GM13977 (cell line): ENCODE data around the gene MAPKAPK3.

Source experiments
- DNase-seq: peaks from one replicate; pipeline ENCODE4 v3.0.0; 2012; ENCODE audit warnings: low spot score
- in situ Hi-C: fragments of 300-500 bp; cut with MboI; formaldehyde crosslinking; loops from one replicate; pipeline ENCODE4 v1.12.0; 2022; ENCODE audit warnings: low sequenced_read_pairs, low pct_unique_long_range_greater_than_20kb, mixed read lengths, inconsistent platforms; ENCODE audit not compliant: unreplicated experiment
- TF ChIP-seq, protein P1 (sequence below): IDR thresholded peaks from 2 replicates; pipeline ENCODE4 v1.5.1; 2012; ENCODE audit warnings: mild to moderate bottlenecking, control low read depth; ENCODE audit not compliant: insufficient read depth; ENCODE audit errors: extremely low read depth, missing control alignments

MAPKAPK3 gene

DNA sequence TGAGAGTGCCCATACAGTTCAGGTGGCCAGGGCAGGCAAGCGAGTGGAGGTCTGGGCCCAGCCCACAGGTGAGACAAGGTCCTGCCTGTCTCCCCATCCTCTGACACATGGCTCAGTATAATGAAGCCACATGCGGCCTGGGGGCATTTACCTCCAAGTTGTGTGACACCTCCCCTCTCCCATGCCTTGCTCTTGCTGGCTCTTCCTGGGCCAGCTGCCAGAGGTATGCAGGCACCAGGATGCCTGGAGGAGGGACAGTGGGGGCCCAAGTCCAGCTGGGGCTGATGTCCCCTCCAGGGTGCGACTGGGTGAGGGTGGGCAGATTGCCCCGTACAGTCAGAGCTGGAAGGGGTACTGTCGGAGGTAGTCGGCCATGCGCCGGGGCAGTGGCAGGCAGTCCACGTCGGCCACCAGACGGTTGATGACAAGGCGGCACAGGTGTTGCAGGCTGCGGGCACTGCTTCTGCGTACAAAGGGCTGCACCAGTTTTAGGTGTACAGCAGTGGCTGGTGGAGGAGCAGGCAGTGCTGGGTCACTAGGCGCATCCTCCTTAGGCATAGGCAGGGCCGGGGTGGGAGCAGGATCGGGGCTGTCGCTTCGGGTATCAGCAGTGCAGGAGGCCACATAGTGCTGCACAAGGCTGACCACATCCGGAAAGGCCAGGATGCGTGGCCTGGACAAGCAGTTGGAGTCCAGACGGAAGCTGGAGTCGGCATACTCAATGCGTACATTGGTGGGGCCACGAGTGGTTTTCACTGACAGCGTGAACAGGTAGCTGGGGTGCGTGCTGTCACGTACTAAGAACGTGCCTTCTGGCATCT is 9.5 kb upstream of the MAPKAPK3 start:
- in situ Hi-C loops = loop anchor here (25.0 kb wide), 1 partner anchor 1080 kb away; no protein-coding TSS in a partner anchor
- TF ChIP-seq, protein P1, sequence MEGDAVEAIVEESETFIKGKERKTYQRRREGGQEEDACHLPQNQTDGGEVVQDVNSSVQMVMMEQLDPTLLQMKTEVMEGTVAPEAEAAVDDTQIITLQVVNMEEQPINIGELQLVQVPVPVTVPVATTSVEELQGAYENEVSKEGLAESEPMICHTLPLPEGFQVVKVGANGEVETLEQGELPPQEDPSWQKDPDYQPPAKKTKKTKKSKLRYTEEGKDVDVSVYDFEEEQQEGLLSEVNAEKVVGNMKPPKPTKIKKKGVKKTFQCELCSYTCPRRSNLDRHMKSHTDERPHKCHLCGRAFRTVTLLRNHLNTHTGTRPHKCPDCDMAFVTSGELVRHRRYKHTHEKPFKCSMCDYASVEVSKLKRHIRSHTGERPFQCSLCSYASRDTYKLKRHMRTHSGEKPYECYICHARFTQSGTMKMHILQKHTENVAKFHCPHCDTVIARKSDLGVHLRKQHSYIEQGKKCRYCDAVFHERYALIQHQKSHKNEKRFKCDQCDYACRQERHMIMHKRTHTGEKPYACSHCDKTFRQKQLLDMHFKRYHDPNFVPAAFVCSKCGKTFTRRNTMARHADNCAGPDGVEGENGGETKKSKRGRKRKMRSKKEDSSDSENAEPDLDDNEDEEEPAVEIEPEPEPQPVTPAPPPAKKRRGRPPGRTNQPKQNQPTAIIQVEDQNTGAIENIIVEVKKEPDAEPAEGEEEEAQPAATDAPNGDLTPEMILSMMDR = no peak
- DNase-seq = no peak

DNA sequence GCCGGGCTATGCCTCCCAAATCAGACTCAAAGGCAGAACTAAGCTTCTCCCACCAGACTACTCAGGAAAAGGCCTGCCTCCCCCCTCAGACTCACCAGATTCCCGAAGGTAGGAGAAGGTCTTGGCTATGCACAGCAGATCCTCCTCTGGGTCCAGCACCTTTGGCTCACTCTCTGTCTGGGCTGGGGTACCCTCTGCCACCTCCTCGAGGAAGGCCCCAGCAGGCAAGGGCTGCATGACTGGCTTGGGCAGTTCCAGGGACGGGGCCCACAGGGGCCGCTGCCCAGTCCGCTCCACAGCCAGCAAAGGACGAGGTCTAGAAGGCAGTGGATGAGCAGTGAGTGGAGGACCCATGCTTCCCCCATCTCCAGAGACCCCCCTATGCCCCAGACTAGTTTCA is 8.7 kb upstream of the MAPKAPK3 start:
- in situ Hi-C loops = loop anchor here (25.0 kb wide), 1 partner anchor 1079 kb away; no protein-coding TSS in a partner anchor
- TF ChIP-seq, protein P1 = no peak
- no peak for DNase-seq

DNA sequence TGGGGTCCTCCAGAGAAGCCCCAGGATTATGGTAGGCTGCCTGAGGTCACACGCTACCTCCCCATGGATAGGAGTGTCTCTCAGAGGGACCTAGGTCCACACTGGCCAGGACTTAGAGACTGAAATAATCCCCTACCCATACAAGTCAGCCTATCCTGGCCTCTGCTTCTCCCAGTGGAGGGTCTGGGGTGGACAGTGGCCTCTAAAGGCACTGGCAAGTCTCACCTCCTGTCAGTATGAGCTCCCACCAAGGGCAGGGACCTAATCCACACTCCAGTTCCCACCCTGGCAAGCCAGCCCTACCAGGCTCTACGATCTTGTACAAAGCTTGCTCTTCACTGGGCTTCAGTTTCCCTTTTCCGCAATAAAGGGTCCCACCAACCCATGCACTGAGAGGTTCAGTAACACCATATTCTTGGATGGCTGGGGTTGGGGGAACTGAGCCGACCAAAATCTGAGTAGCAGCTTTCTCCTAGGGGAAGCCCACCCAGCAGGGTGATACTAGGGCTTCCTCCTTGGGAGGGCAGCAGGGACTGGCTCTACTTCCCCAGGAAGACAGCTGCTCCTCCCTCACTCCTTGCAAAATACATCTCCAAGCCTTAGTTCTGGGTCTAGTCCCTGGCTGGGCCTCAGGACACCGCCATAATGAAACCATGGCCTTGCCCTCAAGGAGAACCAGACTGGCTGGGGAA is 7.7 kb upstream of the MAPKAPK3 start:
- TF ChIP-seq, protein P1 = no peak
- in situ Hi-C loops = loop anchor here (25.0 kb wide), 1 partner anchor 1078 kb away; no protein-coding TSS in a partner anchor
- DNase-seq = no peak

DNA sequence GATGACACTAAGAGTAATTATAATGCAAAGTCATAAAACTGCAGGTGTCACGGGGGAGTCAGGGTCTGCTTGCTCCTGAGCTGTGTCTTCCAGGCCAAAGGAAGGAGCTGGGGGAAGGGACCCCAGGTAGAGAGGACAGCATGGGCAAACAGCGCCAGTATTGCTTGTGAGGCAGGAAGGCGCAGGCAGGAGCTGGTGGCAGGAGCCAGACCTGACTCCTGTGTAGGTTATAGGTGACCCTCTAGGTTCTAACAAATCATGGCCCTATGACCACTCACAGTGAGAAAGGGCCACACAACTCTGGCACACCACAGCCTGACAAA is 7.2 kb upstream of the MAPKAPK3 start:
- DNase-seq = no peak
- TF ChIP-seq, protein P1 = no peak
- in situ Hi-C loops = loop anchor here (5.0 to 25.0 kb wide), 2 partner anchors 32 to 1078 kb away; no protein-coding TSS in a partner anchor

DNA sequence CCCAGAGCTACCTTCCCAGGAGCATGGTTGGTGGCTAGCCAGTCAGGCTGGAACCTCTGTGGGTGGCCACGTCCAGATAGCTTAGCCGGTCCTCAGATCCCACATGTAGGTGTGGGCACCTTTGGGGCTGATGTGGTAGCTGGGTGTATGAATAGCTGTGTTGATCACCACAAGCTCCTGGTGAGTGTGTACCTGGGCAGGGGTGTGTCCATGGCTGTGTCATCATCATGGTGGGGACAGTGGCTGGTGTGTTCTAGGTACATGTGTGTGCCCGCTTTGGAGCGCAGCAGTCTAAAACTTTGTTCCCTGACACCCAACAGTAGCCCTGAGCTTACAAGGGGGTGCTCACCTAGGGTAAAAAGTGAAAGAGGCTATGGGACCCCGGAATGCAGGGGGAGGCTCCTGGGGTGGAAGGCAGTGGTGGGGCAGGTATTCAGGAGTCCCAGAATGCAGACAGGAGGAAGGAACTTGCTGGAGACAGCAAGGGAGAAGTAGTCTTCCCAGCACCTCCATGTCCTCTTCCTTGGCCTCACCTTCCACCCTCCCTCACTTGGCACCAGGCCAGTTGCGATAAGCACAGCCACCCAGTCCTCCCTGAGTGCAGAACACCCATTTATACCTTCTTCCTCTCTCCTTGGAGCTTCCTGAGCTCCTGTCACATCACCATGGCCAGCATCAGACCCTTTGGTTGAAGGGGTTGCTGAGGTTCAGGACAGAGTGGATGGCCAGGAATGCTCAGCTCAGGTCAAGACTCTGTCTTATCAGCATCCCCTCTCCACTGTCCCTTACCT is 6.6 kb upstream of the MAPKAPK3 start:
- in situ Hi-C loops = loop anchor here (5.0 to 25.0 kb wide), 2 partner anchors 33 to 1077 kb away; no protein-coding TSS in a partner anchor
- TF ChIP-seq, protein P1 = no peak
- DNase-seq = no peak

DNA sequence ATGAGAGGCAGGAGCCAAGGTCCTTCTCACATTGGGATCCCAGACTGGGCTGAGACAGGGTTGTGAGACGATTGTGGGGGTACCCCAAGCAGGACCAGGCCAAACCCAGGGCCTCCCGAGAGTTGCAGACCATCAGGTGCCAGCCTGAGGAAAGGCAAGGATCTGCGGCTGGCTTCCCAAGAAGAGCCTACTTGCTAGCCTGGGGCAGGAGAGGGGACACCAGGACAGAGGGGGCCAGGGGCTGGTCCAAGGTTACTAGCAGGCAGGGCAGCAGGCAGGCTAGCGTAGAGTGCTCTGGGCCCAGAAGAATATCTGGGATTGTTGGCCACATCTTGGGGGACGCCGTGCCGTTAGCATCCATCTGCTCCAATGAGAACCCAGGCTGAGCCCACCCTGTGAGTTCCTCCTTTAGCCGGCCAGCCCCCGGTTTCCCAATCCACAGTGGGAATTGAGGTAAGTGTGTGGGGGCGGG is 5.9 kb upstream of the MAPKAPK3 start:
- TF ChIP-seq, protein P1 = no peak
- no peak for DNase-seq
- in situ Hi-C loops = loop anchor here (5.0 to 25.0 kb wide), 2 partner anchors 34 to 1076 kb away; no protein-coding TSS in a partner anchor
